BJ (cell line): ENCODE data around the gene SSBP4. TPM values are rescaled to one million over a fixed set of nuclear protein-coding genes. Genes with fewer than 3 reads are reported as not detected.

Experiments
- CTCF ChIA-PET: fragments of 350-600 bp; formaldehyde crosslinking; extraction: SDS; loops from one replicate; lab custom pipeline; 2021; ENCODE audit warnings: antibody characterized with exemption, inconsistent platforms; lab: Yijun Ruan, JAX
- POLR2A ChIA-PET: fragments of 300-600 bp; sonication (Branson Sonifier 250); formaldehyde crosslinking; extraction: SDS; loops from one replicate; lab custom pipeline; 2021; ENCODE audit warnings: antibody characterized with exemption; lab: Charles Lee
- DNase-seq: peaks from one replicate; pipeline ENCODE4 v3.0.0-alpha.2; 2011; ENCODE audit warnings: low read depth
- H3K27me3 ChIP-seq: 2 replicates; pipeline ENCODE4 v1.6.0; 2011; ENCODE audit warnings: low read length; ENCODE audit not compliant: control insufficient read depth, insufficient read depth
- H3K36me3 ChIP-seq: 2 replicates; pipeline ENCODE4 v1.5.1; 2011; ENCODE audit warnings: low read length; ENCODE audit not compliant: control insufficient read depth, insufficient read depth
- H3K4me3 ChIP-seq: 2 replicates; pipeline ENCODE4 v1.5.1; 2011; ENCODE audit warnings: low read depth, mild to moderate bottlenecking, control low read depth, low read length
- CTCF ChIP-seq: IDR thresholded peaks from 2 replicates; pipeline ENCODE4 v1.5.1; 2011; ENCODE audit warnings: low read depth, mild to moderate bottlenecking, control low read depth, inconsistent platforms, low read length, moderate library complexity; ENCODE audit not compliant: insufficient read depth
- polyA plus RNA-seq: library from polyadenylated mRNA; depleted of rRNA; stranded (reverse); fragments of >200 nt; gene quantifications from 2 replicates; pipeline ENCODE4 v1.2.3, GENCODE V29; 2011

SSBP4 gene
- polyA plus RNA-seq, 1 experiment = 24.1 TPM

GRCh38 chr19:18430417-18431144 is 11.4 kb downstream of the SSBP4 start:
- Histone ChIP-seq H3K27me3 (no peaks in the 10 kb centered on the region), H3K4me3 (no peak overlapping the region), H3K36me3 (peaks cover 18% of the 10 kb centered on the region)
- ChIA-PET CTCF (interaction anchor here (1.4 kb wide), 1 partner anchor 31 kb away, joined by 6 read pairs; no protein-coding TSS in a partner anchor), POLR2A (no interaction called here)
- no peak for DNase-seq
- TF ChIP-seq CTCF = no peak

GRCh38 chr19:18431351-18432197 is 12.4 kb downstream of the SSBP4 start:
- H3K27me3 ChIP-seq = no peaks in the 10 kb centered on the region
- POLR2A ChIA-PET = no interaction called here
- no peak for TF ChIP-seq CTCF
- no peak for DNase-seq
- H3K4me3 ChIP-seq = no peak overlapping the region
- CTCF ChIA-PET = interaction anchor here (1.0 to 1.4 kb wide), 2 partner anchors 19 to 30 kb away, joined by 4 to 6 read pairs; no protein-coding TSS in a partner anchor
- H3K36me3 ChIP-seq = peaks cover 22% of the 10 kb centered on the region

- CTCF ChIA-PET = interaction anchor here (1.0 to 1.4 kb wide), 2 partner anchors 19 to 29 kb away, joined by 4 to 6 read pairs; no protein-coding TSS in a partner anchor
- Histone ChIP-seq H3K36me3 (peaks cover 22% of the 10 kb centered on the region), H3K4me3 (no peak overlapping the region), H3K27me3 (no peaks in the 10 kb centered on the region)
- DNase-seq = no peak
- TF ChIP-seq CTCF = no peak
- POLR2A ChIA-PET = no interaction called here
Measured at GRCh38 chr19:18432275-18433014, 13.2 kb downstream of the SSBP4 start.

- DNase-seq = no peak
- POLR2A ChIA-PET = no interaction called here
- H3K4me3 ChIP-seq = peak overlapping the region; percentile 42
- no peak for TF ChIP-seq CTCF
- H3K27me3 ChIP-seq = no peaks in the 10 kb centered on the region
- H3K36me3 ChIP-seq = peaks cover 18% of the 10 kb centered on the region
- CTCF ChIA-PET = no interaction called here
Measured at GRCh38 chr19:18433015-18433691, 14.0 kb downstream of the SSBP4 start.
